ENCODE results near the gene UTP18.
A peak's percentile ranks its signal among the peaks of the same experiment; 100 is the strongest.
"Not testable (repeated sequence)": the region's sequence is repeated elsewhere in the genome, so short reads cannot be mapped to it uniquely, and the experiment has no call there.

The UTP18 gene

GRCh38 chr17:51260237-51261023, at the start of gene UTP18:
Gene UTP18, plus strand, starts transcription at chr17:51260546. Its CDS starts 39 bp downstream, at chr17:51260585.
- DNase-seq (ENCODE audit: low read depth, low spot score): peak; percentile 95

- DNase-seq (ENCODE audit: low read depth, low spot score): no peak
These were observed 45.4 kb upstream of the UTP18 start for GRCh38 chr17:51214920-51215319.

GRCh38 chr17:51217946-51218345, 42.4 kb upstream of the UTP18 start:
- DNase-seq (ENCODE audit: low read depth, low spot score): no peak

- no peak for DNase-seq (ENCODE audit: low read depth, low spot score)
These were observed 39.0 kb upstream of the UTP18 start for GRCh38 chr17:51221322-51221721.

- DNase-seq (ENCODE audit: low read depth, low spot score): no peak
These were observed 35.7 kb upstream of the UTP18 start for GRCh38 chr17:51224402-51225262.

GRCh38 chr17:51225523-51225922, 34.8 kb upstream of the UTP18 start:
- DNase-seq (ENCODE audit: low read depth, low spot score): not testable (repeated sequence)

GRCh38 chr17:51228161-51228560, 32.2 kb upstream of the UTP18 start:
- DNase-seq (ENCODE audit: low read depth, low spot score): no peak

- no peak for DNase-seq (ENCODE audit: low read depth, low spot score)
These were observed 30.5 kb upstream of the UTP18 start for GRCh38 chr17:51229889-51230288.

- no peak for DNase-seq (ENCODE audit: low read depth, low spot score)
These were observed 30.0 kb upstream of the UTP18 start for GRCh38 chr17:51230306-51230705.

GRCh38 chr17:51231999-51232398, 28.3 kb upstream of the UTP18 start:
- no peak for DNase-seq (ENCODE audit: low read depth, low spot score)

GRCh38 chr17:51234162-51234561, 26.2 kb upstream of the UTP18 start:
- no peak for DNase-seq (ENCODE audit: low read depth, low spot score)

GRCh38 chr17:51238255-51238887, 22.0 kb upstream of the UTP18 start:
- DNase-seq (ENCODE audit: low read depth, low spot score): no peak

- DNase-seq (ENCODE audit: low read depth, low spot score): no peak
These were observed 20.1 kb upstream of the UTP18 start for GRCh38 chr17:51240275-51240674.

- no peak for DNase-seq (ENCODE audit: low read depth, low spot score)
These were observed 16.3 kb upstream of the UTP18 start for GRCh38 chr17:51244041-51244440.

- no peak for DNase-seq (ENCODE audit: low read depth, low spot score)
These were observed 14.8 kb upstream of the UTP18 start for GRCh38 chr17:51245535-51245934.

- no peak for DNase-seq (ENCODE audit: low read depth, low spot score)
These were observed 10.0 kb upstream of the UTP18 start for GRCh38 chr17:51250314-51250840.

- DNase-seq (ENCODE audit: low read depth, low spot score): no peak
These were observed 9.3 kb upstream of the UTP18 start for GRCh38 chr17:51251010-51251409.

GRCh38 chr17:51255673-51256072, 4.7 kb upstream of the UTP18 start:
- DNase-seq (ENCODE audit: low read depth, low spot score): no peak

GRCh38 chr17:51256101-51256500, 4.2 kb upstream of the UTP18 start:
- no peak for DNase-seq (ENCODE audit: low read depth, low spot score)

GRCh38 chr17:51257150-51258081, 2.9 kb upstream of the UTP18 start:
- no peak for DNase-seq (ENCODE audit: low read depth, low spot score)

Measured in smooth muscle cell of the brain vasculature (primary cell).